Fibroblast of upper back skin (primary cell): Measurements from ENCODE around the gene PKP1.

Experiments used
- DNase-seq: peaks from one replicate; pipeline ENCODE4 v3.0.0-alpha.2; 2013

PKP1 gene

DNA sequence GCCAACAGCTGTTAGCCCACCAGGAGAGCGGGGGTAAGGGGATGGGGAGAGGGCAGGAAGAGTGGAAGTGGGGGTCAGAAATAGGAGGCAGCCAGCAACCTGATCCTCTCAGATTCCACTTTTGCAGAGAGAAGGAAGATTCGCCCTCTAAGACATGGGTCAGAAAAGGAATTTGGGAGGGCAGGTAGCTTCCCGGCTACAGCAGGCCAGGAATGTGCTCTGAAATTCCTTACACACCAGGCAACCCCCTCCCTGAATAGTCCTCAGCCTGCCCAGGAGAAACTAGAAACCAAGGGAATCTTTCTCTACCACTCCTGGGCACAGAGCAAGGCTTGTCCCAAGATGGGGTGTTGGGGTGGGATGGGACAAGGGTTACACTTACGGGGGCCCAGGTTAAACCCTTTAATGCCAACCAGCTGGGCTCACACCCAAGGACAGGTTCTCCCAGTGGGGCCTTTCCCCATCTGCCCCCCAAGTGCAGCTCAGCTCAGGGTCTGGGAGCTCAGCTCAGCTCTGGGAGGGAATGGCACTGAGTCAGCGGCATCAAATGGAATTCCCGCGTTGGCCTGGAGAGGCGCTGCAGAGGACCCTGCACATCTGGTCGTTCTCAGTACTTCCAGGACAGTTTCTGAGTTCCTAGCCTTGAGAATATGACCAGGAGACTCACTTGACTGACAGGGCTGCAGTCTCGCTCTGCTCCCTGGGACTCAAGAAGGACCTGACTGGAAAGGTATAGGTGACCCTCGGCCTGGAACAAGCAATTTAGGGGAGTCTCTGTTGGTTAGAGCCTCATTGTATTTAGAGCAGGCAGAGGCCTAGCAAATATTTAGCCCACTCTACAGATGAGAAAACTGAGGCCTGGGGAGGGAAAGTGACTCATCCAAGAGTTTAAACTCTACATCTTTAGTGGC, 93.4 kb downstream of the PKP1 start:
- peak; percentile 52 for DNase-seq

- no peak for DNase-seq
Measured at GRCh38 chr1:201377611-201378092, 94.3 kb downstream of the PKP1 start, which contains the start of gene TNNT2. Gene TNNT2, minus strand, starts transcription at chr1:201377680. Its CDS starts 4,426 bp downstream, at chr1:201373254.

- no peak for DNase-seq
Measured at GRCh38 chr1:201378804-201379203, 95.5 kb downstream of the PKP1 start.

DNA sequence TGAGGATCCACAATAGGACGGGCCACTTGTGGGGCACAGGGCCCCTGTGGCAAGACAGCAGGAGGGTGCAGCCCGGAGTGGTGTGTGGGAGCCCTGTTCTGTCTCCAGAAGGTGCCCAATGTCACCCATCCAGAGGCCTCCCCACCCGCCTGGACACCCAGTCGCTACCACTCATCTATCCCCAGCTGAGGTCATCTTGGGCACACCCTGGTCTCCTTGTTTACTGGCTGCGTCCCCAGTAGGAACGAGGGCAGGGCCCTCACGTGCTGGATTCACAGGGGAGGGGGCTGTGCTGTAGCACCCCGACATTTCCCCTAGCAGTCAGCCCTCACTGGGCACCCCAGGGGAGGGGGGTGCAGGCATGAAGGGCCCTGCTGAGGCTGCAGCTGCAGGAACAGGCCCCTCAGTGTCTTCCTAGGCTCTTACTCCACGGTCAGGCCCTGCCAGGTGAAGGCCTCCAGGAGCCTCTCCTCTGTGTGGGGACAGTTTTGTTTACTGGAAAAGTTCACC, 96.5 kb downstream of the PKP1 start:
- DNase-seq: no peak

DNA sequence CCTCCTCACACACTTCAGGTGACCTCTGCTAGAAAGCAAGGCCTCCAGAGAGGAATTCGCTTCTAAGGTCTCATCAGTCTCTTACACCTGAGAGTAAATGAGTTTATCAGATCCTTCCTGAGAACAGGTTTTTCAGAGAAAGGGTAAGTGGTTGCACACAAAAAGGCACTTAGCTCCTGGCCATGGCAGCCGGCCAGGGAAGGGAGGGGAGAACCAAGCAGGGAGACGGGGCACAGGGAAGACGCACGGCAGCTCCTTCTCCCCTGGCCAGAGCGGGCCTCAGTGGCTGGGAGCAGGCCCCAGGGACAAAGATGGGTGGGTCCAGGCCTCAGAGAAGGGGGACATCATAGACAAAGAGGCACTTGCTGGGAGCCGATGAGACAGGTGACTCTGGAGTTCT, 97.8 kb downstream of the PKP1 start:
- DNase-seq: no peak
